ENCODE measurements around the gene ALOX15B.
"Not testable (repeated sequence)": the region's sequence is repeated elsewhere in the genome, so short reads cannot be mapped to it uniquely, and the experiment has no call there.

DNA sequence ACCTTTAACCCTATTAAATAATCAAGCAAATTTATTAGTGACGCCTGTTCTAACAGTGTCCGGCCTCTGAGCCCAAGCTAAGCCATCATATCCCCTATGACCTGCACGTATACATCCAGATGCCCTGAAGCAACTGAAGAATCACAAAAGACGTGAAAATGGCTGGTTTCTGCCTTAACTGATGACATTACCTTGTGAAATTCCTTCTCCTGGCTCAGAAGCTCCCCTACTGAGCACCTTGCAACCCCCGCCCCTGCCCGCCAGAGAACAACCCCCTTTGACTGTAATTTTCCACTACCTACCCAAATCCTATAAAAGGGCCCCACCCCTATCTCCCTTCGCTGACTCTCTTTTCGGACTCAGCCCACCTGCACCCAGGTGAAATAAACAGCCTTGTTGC is 23.0 kb downstream of the ALOX15B start:
- not testable (repeated sequence) for TF ChIP-seq PML (IDR thresholded peaks at IDR 0.05; ENCODE audit: low read length); KDM1A (IDR thresholded peaks at IDR 0.05; ENCODE audit: borderline replicate concordance); RFX5 (IDR thresholded peaks at IDR 0.05; ENCODE audit: low read depth, low read length); SP1 (IDR thresholded peaks at IDR 0.05; ENCODE audit: low read depth, low read length); FOXK2 (IDR thresholded peaks at IDR 0.05)
- TF ChIP-seq, protein P1, sequence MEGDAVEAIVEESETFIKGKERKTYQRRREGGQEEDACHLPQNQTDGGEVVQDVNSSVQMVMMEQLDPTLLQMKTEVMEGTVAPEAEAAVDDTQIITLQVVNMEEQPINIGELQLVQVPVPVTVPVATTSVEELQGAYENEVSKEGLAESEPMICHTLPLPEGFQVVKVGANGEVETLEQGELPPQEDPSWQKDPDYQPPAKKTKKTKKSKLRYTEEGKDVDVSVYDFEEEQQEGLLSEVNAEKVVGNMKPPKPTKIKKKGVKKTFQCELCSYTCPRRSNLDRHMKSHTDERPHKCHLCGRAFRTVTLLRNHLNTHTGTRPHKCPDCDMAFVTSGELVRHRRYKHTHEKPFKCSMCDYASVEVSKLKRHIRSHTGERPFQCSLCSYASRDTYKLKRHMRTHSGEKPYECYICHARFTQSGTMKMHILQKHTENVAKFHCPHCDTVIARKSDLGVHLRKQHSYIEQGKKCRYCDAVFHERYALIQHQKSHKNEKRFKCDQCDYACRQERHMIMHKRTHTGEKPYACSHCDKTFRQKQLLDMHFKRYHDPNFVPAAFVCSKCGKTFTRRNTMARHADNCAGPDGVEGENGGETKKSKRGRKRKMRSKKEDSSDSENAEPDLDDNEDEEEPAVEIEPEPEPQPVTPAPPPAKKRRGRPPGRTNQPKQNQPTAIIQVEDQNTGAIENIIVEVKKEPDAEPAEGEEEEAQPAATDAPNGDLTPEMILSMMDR (IDR thresholded peaks at IDR 0.05 in 2 of 3, conservative IDR thresholded peaks at IDR 0.05 in 1 of 3; ENCODE audit: control insufficient read depth in 2 of 3, extremely low read depth in 1 of 3, insufficient read depth in 1 of 3, low read depth in 3 of 3, low read length in 3 of 3), result not testable (repeated sequence)
